ENCODE results near the gene PTPRE. TPM values are rescaled to one million over a fixed set of nuclear protein-coding genes. Genes with fewer than 3 reads are reported as not detected.

Gene PTPRE
- polyA plus RNA-seq, 1 donor from 2014 or later, result 4.1 TPM

DNA sequence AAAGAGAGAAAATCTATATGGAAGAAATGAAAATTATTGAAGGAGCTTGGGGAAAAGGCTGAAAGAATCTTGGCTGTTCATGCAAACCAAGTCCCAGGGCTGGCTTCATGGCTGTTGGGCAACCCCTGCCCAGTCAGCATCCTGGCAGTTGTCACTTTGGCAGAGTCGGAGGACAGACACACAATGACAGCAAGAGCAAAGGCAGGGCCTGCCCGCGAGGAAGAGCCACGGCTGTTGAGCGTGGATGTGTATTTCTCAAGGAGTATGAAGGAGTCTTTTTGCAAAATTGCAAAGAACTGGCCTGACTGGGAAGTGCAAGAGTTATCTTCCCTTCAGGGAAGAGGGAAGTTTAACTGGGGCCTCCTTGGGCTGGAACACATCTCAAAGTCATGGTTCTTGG is 11.7 kb downstream of the PTPRE start:
- Histone ChIP-seq H3K27me3 (ENCODE audit: insufficient read depth, low read depth, low read length) (no peaks in the 10 kb centered on the region), H3K4me3 (ENCODE audit: low read length) (no peak overlapping the region), H4K20me1 (ENCODE audit: insufficient read depth) (no peaks in the 10 kb centered on the region), H3K27ac (ENCODE audit: low read length) (no peak overlapping the region), H2AFZ (ENCODE audit: low read depth, low read length) (no peak overlapping the region), H3F3A (ENCODE audit: insufficient read depth, low read length, poor library complexity, severe bottlenecking) (no peaks in the 10 kb centered on the region), H3K36me3 (ENCODE audit: insufficient read depth, low read length) (no peaks in the 10 kb centered on the region), H3K9me2 (ENCODE audit: insufficient read depth, low read length) (no peaks in the 10 kb centered on the region), H3K9ac (ENCODE audit: low read length) (no peak overlapping the region), H3K4me2 (ENCODE audit: low read length) (no peak overlapping the region), H3K79me2 (replicated peaks; ENCODE audit: insufficient read depth, low read length) (no peaks in the 10 kb centered on the region), H3K9me3 (ENCODE audit: low read length) (no peaks in the 10 kb centered on the region)
- no peak for TF ChIP-seq EP300 (conservative IDR thresholded peaks at IDR 0.05; ENCODE audit: poor library complexity, severe bottlenecking)
- TF ChIP-seq EZH2 (IDR thresholded peaks at IDR 0.05; ENCODE audit: borderline replicate concordance, insufficient read depth, low read length, poor library complexity, severe bottlenecking), result no peak
- TF ChIP-seq TAF1 (IDR thresholded peaks at IDR 0.05; ENCODE audit: low read depth), result no peak
- TF ChIP-seq, protein P1, sequence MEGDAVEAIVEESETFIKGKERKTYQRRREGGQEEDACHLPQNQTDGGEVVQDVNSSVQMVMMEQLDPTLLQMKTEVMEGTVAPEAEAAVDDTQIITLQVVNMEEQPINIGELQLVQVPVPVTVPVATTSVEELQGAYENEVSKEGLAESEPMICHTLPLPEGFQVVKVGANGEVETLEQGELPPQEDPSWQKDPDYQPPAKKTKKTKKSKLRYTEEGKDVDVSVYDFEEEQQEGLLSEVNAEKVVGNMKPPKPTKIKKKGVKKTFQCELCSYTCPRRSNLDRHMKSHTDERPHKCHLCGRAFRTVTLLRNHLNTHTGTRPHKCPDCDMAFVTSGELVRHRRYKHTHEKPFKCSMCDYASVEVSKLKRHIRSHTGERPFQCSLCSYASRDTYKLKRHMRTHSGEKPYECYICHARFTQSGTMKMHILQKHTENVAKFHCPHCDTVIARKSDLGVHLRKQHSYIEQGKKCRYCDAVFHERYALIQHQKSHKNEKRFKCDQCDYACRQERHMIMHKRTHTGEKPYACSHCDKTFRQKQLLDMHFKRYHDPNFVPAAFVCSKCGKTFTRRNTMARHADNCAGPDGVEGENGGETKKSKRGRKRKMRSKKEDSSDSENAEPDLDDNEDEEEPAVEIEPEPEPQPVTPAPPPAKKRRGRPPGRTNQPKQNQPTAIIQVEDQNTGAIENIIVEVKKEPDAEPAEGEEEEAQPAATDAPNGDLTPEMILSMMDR (IDR thresholded peaks at IDR 0.05; ENCODE audit: poor library complexity, severe bottlenecking), result no peak
- TF ChIP-seq POLR2AphosphoS5 (IDR thresholded peaks at IDR 0.05), result no peak
- TF ChIP-seq SMC3 (conservative IDR thresholded peaks at IDR 0.05; ENCODE audit: poor library complexity), result no peak
- TF ChIP-seq, protein P2, sequence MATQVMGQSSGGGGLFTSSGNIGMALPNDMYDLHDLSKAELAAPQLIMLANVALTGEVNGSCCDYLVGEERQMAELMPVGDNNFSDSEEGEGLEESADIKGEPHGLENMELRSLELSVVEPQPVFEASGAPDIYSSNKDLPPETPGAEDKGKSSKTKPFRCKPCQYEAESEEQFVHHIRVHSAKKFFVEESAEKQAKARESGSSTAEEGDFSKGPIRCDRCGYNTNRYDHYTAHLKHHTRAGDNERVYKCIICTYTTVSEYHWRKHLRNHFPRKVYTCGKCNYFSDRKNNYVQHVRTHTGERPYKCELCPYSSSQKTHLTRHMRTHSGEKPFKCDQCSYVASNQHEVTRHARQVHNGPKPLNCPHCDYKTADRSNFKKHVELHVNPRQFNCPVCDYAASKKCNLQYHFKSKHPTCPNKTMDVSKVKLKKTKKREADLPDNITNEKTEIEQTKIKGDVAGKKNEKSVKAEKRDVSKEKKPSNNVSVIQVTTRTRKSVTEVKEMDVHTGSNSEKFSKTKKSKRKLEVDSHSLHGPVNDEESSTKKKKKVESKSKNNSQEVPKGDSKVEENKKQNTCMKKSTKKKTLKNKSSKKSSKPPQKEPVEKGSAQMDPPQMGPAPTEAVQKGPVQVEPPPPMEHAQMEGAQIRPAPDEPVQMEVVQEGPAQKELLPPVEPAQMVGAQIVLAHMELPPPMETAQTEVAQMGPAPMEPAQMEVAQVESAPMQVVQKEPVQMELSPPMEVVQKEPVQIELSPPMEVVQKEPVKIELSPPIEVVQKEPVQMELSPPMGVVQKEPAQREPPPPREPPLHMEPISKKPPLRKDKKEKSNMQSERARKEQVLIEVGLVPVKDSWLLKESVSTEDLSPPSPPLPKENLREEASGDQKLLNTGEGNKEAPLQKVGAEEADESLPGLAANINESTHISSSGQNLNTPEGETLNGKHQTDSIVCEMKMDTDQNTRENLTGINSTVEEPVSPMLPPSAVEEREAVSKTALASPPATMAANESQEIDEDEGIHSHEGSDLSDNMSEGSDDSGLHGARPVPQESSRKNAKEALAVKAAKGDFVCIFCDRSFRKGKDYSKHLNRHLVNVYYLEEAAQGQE (IDR thresholded peaks at IDR 0.05; ENCODE audit: borderline replicate concordance), result no peak
- TF ChIP-seq MXI1 (conservative IDR thresholded peaks at IDR 0.05; ENCODE audit: poor library complexity, severe bottlenecking), result no peak
- no peak for TF ChIP-seq RAD21 (conservative IDR thresholded peaks at IDR 0.05)

DNA sequence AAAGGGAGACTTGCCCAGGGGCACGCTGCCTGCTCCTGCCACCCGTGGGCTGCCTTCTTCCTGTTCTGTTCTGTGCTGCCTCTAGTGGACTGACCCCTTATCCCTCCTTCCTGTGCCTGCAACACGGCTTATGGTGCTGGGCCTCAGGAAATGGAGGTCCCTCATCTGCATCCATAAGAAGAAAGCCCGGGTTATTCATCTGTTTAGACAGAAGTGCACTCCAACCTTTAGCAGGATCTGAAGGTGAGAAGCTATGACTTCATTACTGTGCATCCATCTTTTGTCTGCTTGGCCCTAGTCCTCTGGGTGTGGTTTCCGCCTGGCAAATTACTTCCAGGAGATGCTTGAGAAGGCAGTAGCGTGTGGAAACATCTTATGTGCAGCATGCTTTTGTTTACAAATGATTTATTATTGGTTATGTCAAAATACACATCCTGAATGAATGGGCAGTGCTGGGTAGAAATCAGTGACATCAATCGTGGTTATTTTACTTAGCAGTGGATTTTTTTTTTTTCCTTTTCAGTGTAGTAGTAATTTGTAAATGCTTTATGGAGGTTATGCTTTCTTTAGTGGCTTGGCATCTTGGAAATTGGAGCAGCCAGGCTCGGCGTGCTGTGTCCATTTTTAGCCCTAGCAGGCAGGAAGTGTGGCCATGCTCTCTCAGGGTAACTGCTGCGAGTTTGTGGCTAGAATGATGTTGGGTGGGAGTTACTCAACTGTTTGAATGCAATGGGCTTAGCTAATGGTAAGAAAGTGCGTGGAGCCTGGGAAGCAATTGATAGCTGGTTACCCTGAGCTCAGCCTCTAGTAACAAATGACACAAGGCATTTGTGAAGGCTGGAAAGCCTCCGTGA is 12.7 kb downstream of the PTPRE start:
- no peak overlapping the region for H3K27ac ChIP-seq (ENCODE audit: low read length)
- H3K4me2 ChIP-seq (ENCODE audit: low read length), result no peak overlapping the region
- no peaks in the 10 kb centered on the region for H3K9me3 ChIP-seq (ENCODE audit: low read length)
- no peaks in the 10 kb centered on the region for H3K36me3 ChIP-seq (ENCODE audit: insufficient read depth, low read length)
- TF ChIP-seq, protein P1 (IDR thresholded peaks at IDR 0.05; ENCODE audit: poor library complexity, severe bottlenecking), result peak; percentile 11
- TF ChIP-seq EP300 (conservative IDR thresholded peaks at IDR 0.05; ENCODE audit: poor library complexity, severe bottlenecking) (no peak), EZH2 (IDR thresholded peaks at IDR 0.05; ENCODE audit: borderline replicate concordance, insufficient read depth, low read length, poor library complexity, severe bottlenecking) (no peak), TAF1 (IDR thresholded peaks at IDR 0.05; ENCODE audit: low read depth) (no peak), POLR2AphosphoS5 (IDR thresholded peaks at IDR 0.05) (no peak)
- TF ChIP-seq, protein P2 (IDR thresholded peaks at IDR 0.05; ENCODE audit: borderline replicate concordance), result no peak
- H3K79me2 ChIP-seq (replicated peaks; ENCODE audit: insufficient read depth, low read length), result no peaks in the 10 kb centered on the region
- H2AFZ ChIP-seq (ENCODE audit: low read depth, low read length), result no peak overlapping the region
- no peak overlapping the region for H3K4me3 ChIP-seq (ENCODE audit: low read length)
- H4K20me1 ChIP-seq (ENCODE audit: insufficient read depth), result no peaks in the 10 kb centered on the region
- no peak overlapping the region for H3K9ac ChIP-seq (ENCODE audit: low read length)
- H3F3A ChIP-seq (ENCODE audit: insufficient read depth, low read length, poor library complexity, severe bottlenecking), result no peaks in the 10 kb centered on the region
- H3K9me2 ChIP-seq (ENCODE audit: insufficient read depth, low read length), result no peaks in the 10 kb centered on the region
- no peaks in the 10 kb centered on the region for H3K27me3 ChIP-seq (ENCODE audit: insufficient read depth, low read depth, low read length)

Data from neural cell (in vitro differentiated cells).